Measurements from ENCODE around the gene MLLT6. TPM values are rescaled to one million over a fixed set of nuclear protein-coding genes. Genes with fewer than 3 reads are reported as not detected.

Gene MLLT6
- total RNA-seq, 4 donors from 2014 or later: 62.7 to 83.6 (median 73.0) TPM

DNA sequence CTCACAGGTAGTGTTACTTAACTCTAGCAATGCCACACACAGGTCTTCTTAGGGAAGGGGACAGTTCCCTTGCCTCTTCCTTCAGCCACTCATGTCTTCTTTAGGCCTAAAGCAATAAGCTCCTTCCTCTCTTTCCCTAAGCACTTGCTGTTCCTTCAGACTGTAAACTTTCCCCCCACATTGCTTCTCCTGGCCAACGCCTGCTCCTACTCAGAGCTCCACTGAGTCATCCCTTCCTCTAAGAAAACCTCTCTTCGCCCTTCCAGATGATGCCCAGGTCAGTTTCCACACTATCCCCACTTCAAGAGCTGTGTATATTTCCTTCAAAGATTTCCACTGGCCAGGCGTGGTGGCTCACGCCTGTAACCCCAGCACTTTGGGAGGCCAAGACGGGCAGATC is 17.8 kb upstream of the MLLT6 start:
- TF ChIP-seq CTCF (IDR thresholded peaks at IDR 0.05) (no peak), POLR2AphosphoS5 (IDR thresholded peaks at IDR 0.05) (no peak), EP300 (IDR thresholded peaks at IDR 0.05) (no peak), POLR2A (IDR thresholded peaks at IDR 0.05; ENCODE audit: low read depth) (no peak)
- no peak for DNase-seq (ENCODE audit: extremely low spot score)
- H3K4me1 ChIP-seq: no peaks in the 10 kb centered on the region
- no peaks in the 10 kb centered on the region for H3K36me3 ChIP-seq
- no peak overlapping the region for H3K4me3 ChIP-seq
- H3K27me3 ChIP-seq: no peaks in the 10 kb centered on the region
- intact Hi-C loops (cut with DNase I): no loop called here
- 86% methylated on average over 5 of the region's 5 CpGs for WGBS
- no peak overlapping the region for H3K27ac ChIP-seq (replicated peaks in 1 of 4)
- H3K9me3 ChIP-seq: no peaks in the 10 kb centered on the region

DNA sequence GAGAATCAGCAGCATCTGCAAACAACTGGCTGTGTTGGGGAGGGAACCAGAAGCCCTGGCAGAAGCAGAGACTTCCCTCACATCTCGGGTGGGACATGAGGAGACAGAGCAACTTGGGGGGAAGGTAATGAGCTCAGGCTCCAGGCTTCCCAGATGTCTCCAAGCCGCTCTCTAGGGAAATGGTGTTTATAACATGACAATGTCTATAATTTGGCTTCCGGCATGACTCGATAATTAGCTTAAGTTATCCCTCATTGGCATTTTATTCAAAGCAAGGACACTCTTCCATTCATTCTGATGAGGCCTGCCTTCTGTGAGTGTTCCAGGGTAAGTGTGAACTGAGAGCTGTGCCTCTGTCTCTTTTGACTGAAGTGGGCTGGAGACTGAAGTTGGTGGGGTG is 14.7 kb upstream of the MLLT6 start:
- intact Hi-C loops (cut with DNase I): loop anchor here (5.0 kb wide), 1 partner anchor 42 kb away; the partner anchor contains the start of gene CISD3
- no peak for TF ChIP-seq POLR2A (IDR thresholded peaks at IDR 0.05; ENCODE audit: low read depth)
- no peak for TF ChIP-seq CTCF (IDR thresholded peaks at IDR 0.05)
- TF ChIP-seq EP300 (IDR thresholded peaks at IDR 0.05): no peak
- no peak for TF ChIP-seq POLR2AphosphoS5 (IDR thresholded peaks at IDR 0.05)
- no peak overlapping the region for H3K27ac ChIP-seq (replicated peaks in 1 of 4)
- no peaks in the 10 kb centered on the region for H3K9me3 ChIP-seq
- H3K27me3 ChIP-seq: no peaks in the 10 kb centered on the region
- H3K4me1 ChIP-seq: peaks cover 15 to 19% (median 18%) of the 10 kb centered on the region in 4 donors
- no peak for DNase-seq (ENCODE audit: extremely low spot score)
- no peak overlapping the region for H3K4me3 ChIP-seq
- 88% methylated on average over 4 of the region's 4 CpGs for WGBS
- H3K36me3 ChIP-seq: no peaks in the 10 kb centered on the region

- intact Hi-C loops (cut with DNase I): loop anchor here (5.0 kb wide), 1 partner anchor 41 kb away; the partner anchor contains the start of gene CISD3
- TF ChIP-seq POLR2AphosphoS5 (IDR thresholded peaks at IDR 0.05) (no peak), POLR2A (IDR thresholded peaks at IDR 0.05; ENCODE audit: low read depth) (no peak), CTCF (IDR thresholded peaks at IDR 0.05) (no peak), EP300 (IDR thresholded peaks at IDR 0.05) (no peak)
- WGBS: 86% methylated on average over 4 of the region's 4 CpGs
- no peaks in the 10 kb centered on the region for H3K9me3 ChIP-seq
- peaks cover 15 to 19% (median 18%) of the 10 kb centered on the region in 4 donors for H3K4me1 ChIP-seq
- DNase-seq (ENCODE audit: extremely low spot score): no peak
- H3K27me3 ChIP-seq: no peaks in the 10 kb centered on the region
- no peaks in the 10 kb centered on the region for H3K36me3 ChIP-seq
- no peak overlapping the region for H3K27ac ChIP-seq (replicated peaks in 1 of 4)
- H3K4me3 ChIP-seq: no peak overlapping the region
Observed at GRCh38 chr17:38691154-38691553, 13.9 kb upstream of the MLLT6 start.

DNA sequence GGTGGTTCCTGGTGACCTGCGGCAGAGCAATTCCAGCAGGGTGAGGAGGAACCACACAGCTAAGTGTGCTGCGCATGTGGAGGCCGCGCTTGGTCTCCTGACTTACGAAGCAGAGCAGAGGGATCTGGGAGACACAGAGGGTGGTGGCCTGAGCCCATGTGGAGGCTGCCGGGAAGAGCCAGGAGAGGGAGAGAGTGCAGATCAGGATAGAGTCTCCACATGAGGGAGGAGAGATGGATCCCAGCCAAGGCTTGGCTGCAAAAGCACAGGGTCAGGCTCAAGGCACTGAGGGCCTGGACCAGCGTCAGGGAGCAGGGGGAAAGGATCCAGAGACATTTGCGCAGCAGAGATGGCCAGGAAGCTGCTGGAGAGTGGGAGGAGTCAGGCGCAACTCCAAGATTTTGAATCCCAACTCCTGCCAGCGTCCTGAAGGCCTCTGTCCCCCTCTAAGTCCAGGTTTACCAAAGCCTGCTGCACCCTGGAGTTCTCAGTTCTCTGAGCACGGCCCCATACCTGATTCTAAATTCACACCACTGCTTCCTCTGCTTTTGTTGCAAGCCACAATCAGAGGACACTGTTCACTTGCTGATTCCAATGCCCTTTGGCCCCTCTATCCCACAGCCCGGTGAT is 11.3 kb upstream of the MLLT6 start:
- peak overlapping the region in 1 of 4 donors; percentile 7 for H3K4me3 ChIP-seq
- 33% methylated on average over 11 of the region's 12 CpGs for WGBS
- peak overlapping the region; percentile 76 to 89 (median 86) for H3K27ac ChIP-seq (replicated peaks in 1 of 4)
- peak; percentile 97 for DNase-seq (ENCODE audit: extremely low spot score)
- no peaks in the 10 kb centered on the region for H3K36me3 ChIP-seq
- peak in 1 of 3 experiments; percentile 8 for TF ChIP-seq CTCF (IDR thresholded peaks at IDR 0.05)
- no peak for TF ChIP-seq EP300 (IDR thresholded peaks at IDR 0.05)
- TF ChIP-seq POLR2A (IDR thresholded peaks at IDR 0.05; ENCODE audit: low read depth): no peak
- peak; percentile 74 to 88 for TF ChIP-seq POLR2AphosphoS5 (IDR thresholded peaks at IDR 0.05)
- intact Hi-C loops (cut with DNase I): loop anchor here (5.0 kb wide), 1 partner anchor 38 kb away; the partner anchor contains the start of gene CISD3
- H3K27me3 ChIP-seq: no peaks in the 10 kb centered on the region
- peaks cover 15 to 19% (median 18%) of the 10 kb centered on the region in 4 donors for H3K4me1 ChIP-seq
- no peaks in the 10 kb centered on the region for H3K9me3 ChIP-seq

All from esophagus muscularis mucosa (tissue), 4 donors.